HT-29 (cell line): ENCODE results near the gene SPRY1. TPM values are rescaled to one million over a fixed set of nuclear protein-coding genes. Genes with fewer than 3 reads are reported as not detected.

Experiments used
- DNase-seq: peaks from one replicate; pipeline ENCODE4 v3.0.0-alpha.2; 2015; ENCODE audit warnings: low spot score
- total RNA-seq: library from RNA; depleted of rRNA; stranded (reverse); fragments of >200 nt; shearing (Covaris generic); gene quantifications from 2 replicates; pipeline ENCODE4 v1.2.3, GENCODE V29; 2014; rRNA removed

Gene SPRY1, protein sequence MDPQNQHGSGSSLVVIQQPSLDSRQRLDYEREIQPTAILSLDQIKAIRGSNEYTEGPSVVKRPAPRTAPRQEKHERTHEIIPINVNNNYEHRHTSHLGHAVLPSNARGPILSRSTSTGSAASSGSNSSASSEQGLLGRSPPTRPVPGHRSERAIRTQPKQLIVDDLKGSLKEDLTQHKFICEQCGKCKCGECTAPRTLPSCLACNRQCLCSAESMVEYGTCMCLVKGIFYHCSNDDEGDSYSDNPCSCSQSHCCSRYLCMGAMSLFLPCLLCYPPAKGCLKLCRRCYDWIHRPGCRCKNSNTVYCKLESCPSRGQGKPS
- 18.9 and 22.4 TPM in 2 replicates for total RNA-seq

DNA sequence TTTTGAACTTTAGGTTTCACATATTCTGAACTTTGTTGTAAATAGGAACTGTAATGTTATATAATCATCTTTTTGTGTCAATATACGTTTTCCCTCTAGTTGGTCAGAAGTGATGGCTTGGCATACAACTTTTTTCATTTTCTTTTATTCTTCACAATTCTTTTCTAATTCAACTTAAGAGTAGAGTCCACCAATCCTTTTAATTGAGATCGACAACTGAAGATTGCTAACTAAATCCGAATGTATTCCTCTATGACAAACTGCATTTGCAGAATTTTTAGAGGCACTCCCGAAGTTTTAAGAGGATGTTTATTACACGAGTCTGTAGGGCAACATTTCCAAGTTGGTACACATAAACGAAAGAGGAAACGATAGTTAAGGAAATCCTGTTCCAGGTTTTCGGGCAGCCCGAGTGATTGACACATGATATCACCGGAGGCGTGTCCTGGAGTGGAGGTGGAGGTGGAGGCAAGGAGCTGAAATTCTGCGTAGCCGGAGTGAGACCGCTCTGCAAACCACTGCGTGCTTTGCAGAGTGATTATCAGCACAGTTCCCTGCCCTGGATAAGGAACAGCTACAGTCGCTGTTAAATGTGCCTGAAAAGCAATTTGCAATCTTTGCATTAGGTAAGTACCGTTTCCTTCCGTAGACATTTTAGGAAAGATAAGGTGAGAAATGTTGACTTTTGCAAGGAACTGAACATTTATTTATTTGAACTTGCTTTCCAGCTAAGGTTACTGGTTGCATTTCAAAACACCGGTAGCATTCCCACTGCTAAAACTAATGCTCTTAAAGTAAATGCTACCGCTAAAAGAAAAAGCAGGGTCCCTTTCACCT is at the start of gene SPRY1:
Gene SPRY1 (plus strand): TSS at position 489 of the 837 bp plus-strand sequence. CDS start 4,797 bp downstream, outside the sequence.
- peak; percentile 93 for DNase-seq

DNA sequence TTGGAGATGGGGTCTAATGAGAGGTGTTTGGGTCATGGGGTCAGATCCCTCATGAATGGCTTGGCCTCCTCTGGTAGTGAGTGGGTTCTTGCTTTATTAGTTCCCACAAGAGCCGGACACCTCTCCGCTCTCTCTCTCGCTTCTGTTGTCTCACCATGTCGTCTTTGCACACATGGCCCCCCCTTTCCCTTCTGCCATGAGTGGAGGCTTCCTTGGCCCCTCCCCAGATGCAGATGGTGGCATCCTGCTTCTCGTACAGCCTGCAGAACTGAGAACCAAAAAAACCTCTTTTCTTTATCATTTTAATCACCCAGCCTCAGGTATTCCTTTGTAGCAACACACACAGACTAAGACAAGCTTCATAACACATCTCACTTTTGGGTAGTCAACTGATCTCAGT is 49.6 kb upstream of the SPRY1 start:
- no peak for DNase-seq

DNA sequence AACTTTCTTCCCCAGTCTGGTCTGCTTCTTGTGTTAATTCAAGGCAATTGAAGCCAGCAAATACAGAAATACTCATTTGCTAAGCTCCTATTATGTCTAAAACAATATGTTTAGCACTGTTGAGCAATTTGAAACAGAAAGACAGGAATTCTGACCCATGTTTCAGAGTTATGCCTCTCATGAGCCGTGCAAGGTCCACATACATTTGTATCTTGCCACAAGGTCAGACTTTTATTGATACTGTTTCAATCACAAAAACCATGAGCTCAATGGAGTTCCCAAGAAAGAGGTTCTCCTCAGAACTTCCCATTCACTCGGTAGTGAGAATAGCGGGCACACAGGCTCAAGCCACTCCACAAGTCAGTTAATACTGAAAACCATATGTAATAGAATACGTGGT is 47.6 kb upstream of the SPRY1 start:
- no peak for DNase-seq

DNA sequence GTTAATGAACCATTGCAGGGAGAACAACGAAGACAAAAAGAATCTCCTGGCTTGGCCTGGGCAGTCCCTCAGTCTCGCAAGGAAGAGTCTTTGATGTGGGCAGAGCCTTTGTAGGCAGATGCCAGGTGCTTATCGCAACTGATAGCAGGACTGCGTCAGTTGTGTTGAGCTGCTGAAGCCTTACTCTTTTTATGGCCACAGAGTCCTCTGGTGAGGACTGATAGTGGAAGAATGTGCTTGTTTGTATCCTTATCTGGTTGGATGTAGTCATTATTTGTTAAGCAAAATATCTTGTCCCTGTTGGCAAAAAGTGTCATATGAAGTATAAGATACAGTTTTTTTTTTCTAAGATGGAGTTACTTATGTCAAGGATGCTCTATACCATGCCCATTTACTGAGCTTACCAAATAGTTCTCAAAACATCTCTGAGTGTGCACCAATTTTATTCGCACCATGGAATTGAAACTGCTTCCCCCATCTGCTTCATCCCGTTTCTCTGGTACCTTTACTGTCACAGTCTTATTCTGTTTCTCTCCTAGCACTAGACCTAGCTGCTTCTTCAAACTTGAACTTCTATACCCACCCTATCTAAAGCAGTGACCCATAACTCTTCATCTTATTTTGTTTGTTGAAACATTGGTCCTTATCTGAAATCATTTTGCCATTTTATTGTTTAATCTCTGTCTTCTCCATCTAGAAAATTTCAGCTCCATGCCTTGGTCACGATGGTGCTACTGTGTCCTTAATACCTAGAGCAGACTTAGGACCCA is 47.0 kb upstream of the SPRY1 start:
- peak; percentile 13 for DNase-seq

DNA sequence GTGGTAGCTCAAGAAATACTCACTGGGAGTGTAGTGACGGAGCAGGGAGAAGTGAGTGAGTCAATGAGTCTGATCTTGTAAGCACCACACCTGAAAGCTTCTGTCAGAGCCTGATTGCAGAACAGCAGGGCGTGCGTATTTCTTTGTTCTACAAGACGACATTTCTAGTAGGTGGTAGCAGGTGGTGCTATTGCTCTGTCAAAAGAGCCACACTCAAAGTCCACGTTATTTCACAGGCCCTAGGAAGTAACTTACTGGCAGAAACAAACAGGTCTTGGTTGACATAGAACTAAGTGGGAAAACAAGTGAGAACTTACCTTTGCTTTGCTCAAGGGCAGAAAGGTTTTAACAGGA is 46.4 kb upstream of the SPRY1 start:
- DNase-seq: peak; percentile 80

DNA sequence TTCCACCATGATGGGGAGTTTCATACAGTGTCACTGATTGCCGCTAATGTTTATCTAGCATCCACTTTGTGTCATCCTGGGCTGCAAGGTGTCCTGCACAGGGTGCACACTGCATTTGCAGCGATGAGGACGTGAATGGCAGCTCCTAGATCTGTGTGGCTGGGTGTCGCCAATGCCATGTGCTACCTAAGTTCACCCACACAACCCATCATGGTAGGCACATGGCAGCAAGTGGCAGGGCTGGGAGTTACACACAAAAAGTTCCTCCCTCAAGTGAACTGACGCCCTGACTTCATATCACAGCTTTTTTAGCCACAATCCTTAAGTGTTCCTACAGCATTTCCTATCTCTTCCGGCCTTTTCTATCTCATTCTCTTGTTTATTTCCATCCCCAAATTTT is 45.9 kb upstream of the SPRY1 start:
- no peak for DNase-seq

DNA sequence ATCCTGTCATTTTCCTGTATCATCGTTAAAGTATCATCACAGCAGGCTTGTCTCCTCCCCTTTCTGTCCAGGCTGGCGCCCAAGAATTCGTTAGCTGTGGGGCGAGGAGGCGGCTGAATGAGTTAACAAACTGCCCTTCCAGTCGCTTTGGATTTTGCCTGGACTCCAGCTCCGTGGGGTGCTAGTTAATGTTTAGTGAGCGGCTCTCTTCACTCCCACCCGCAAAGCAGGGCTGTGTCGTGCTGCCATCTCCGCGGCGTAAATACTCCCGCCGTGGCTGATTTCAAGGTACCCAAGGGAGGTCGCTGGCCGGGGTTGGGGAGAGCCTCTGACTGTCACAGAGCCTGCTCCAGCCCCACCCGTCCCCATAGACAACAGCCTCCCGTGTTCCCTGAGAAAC is 44.9 kb upstream of the SPRY1 start:
- no peak for DNase-seq

DNA sequence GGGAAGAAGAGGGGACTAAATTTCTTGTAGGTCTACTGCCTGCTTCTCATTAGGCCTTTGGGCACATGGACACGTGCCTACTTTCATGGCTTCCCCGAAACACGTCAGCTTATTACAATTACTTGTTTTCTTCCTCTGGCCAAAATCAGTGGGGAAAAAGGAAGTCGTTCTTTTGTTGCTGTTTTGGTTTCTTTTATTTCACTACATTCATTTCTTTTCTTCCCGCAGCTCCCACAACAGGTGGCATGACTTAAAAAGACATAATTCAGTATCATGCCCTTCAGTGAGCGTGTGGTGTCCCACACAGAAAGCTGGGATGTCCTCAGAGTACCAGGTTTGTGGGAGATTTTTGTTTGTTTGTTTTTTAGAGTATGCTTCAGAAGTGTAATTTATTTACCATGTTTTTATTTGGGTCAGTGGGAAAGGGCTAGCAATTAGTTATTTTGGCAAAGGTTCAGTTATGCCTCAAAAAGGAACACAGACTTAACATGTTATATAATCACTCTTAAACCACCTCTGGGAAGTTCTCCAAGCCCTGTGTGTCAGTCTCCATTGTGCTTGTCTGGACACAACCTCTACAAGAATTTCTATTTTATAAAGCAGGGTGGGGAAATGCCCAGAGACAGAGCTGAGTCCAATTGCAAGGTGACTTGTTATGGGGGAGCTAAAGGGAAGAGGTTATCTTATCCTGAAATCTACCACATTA is 44.2 kb upstream of the SPRY1 start:
- DNase-seq: peak; percentile 41

DNA sequence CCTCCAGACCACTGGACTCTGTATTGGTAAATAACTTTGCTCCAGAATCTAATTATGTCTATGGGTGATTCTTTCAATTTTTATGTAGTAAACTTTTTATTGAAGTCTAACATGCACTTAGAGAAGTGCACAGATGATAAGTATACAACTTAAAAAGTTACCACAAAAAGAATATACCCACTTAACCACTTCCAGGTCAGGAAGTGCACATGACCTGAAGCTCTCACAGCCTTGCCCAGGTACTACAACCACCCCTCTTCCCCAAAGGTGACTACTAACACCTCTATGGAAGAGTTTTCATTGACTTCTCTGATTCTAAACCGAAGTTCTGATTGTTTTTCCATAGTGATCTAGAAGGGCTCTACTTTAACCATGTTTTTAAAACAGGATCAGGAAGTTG is 43.6 kb upstream of the SPRY1 start:
- peak; percentile 7 for DNase-seq

DNA sequence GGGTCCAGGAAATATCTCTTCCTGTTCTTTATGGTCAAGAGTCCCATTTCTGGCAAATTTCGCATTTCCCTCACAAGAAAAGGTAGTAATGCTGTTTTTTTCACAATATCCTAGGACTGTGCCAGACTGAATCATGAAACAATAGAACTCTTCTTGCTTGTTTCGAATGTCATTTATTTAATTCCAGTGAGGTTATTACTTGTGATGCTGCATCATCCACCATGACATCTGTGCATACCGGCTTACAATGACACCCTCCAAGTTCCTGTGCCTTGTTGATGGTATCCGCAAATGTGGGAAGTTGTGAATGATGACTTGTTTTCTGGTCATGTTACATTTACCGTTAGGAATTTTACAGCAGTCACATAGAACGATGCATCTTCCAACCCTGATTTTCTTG is 42.9 kb upstream of the SPRY1 start:
- DNase-seq: no peak

DNA sequence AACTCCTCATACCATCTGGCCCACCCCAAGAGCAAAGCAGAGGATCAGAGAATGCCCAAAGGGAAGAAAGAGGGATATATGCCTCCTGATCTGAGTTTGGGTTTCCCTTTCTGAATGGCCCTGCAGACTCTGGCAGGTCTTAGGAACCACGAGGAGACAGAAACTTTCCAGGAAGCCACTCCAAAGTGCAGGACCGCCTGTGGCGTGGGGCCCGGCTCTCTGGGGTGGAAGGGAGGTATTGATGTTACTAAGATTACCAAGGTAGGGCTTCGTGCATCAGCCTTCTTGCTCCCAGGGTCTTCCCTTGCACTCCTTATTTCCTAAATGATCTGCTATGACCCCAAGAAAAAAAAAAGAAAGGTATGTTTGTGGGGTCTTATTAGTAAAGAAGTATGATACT is 41.9 kb upstream of the SPRY1 start:
- no peak for DNase-seq

DNA sequence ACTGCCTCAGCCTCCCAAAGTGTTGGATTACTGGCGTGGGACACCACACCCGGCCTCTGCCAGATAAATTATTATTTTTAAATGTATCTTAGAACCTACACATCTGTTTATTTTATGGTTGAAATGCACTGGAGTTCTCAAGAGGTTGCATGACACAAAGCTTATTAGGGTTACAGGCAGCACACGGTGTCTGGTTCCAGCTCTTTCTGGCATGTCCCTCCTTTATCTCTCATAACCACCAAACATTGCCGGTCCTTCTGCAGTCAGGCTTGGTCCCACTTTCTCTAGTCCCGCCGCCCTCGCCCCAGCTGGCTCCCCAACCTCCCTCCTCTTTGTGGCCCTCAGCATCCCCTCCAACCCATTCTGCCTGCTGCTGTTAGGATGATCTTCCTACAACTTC is 39.7 kb upstream of the SPRY1 start:
- no peak for DNase-seq

DNA sequence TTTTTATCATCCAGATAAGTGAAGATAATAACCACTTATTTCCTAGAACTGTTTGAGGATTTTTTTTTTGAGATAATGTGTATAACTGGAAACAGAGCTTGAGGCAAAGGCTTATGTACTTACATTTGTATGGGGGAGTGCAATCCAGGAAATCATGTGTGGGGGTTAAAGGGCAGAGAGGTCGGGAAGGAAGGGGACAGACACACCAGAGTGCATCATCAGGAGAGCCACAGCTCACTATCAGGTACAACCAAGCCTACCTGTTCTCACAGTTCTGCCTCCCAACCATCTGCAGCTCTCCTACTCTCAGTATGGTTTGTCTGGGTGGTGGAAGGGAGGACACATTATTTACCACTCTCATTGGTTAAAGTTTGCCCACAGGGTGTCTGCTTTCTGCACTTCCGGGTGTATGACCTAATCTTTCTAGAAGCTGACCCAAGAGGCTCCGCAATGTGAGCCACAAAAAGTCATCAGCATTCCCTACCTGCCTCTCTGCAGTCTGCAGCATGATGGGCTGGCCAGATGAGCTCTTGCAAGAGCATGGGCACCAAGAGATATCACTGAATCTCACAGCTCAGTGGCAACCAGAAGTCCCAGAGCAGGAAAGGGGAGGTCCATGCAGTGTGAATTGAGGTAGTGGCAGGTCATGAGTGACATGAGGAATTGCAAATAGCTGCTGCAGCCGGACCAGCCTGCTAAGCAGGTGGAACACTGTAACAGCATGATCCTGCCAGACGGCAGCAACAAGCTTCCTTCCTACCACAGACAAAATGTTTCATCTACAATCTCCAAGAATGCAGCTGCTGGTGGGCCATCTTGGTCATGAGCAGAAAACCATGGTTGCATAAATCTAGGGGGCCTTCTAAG is 36.9 kb upstream of the SPRY1 start:
- DNase-seq: no peak

DNA sequence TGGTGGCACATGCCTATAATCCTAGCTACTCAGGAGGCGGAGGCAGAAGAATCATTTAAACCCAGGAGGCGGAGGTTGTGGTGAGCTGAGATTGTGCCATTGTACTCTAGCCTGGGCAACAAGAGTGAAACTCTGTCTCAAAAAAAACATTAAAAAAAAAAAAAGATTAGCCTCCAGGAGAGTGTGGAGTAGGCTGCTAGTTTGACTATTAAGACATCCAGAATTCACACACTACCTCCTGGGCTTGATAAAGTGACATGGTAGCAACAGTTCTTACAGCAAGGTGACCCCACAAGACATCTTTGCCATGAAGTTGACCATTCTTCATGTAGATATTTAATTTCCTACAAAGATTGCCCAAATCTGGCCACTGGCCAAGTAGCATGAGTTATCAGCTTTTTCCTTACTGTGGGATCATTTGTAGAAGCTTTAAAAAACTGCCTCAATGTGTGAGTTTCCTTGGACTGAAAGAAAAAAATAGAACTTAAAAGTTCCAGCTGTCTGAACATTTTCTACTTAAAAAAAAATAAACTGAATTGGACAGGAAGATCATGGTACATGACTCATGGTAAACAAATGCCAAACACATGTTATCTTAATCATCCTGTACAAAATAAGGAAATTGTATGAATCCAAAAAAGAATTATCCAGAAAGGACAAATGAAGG is 35.3 kb upstream of the SPRY1 start:
- DNase-seq: peak; percentile 32

DNA sequence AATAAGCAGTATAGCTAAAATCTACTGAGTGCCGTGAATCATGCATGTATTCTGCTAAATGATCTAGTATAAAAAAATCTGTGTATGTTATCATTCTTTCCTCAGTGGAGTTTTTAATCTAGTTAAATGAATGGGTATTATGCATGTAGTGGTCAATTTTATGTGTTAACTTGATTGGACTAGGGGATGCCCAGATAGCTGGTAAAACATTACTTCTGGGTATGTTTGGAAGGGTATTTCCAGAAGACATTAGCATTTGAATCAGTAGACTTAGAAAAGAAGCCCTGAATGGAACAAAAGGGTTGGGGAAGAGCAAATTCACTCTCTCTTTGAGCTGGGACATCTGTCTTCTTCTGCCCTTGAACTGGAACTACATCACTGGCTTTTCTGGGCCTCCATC is 34.5 kb upstream of the SPRY1 start:
- DNase-seq: no peak

DNA sequence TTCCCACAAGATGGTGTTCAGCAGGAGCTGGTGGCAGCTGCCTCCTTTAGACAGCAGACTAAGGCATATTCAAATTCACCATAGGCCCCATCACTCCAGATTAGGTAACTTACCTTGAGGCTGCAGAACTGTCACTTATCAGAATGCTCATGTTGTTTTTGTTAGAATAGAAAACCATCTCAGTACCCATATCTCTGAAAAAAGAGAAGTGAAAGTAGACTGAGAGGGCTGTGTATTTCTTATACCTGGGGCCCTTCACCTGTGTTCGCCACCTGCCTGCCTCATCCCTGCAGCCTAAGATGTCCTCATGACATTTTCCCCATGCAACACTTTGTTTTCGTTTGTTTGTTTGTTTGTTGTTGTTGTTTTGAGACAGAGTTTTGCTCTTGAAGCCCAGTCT is 32.9 kb upstream of the SPRY1 start:
- DNase-seq: no peak

DNA sequence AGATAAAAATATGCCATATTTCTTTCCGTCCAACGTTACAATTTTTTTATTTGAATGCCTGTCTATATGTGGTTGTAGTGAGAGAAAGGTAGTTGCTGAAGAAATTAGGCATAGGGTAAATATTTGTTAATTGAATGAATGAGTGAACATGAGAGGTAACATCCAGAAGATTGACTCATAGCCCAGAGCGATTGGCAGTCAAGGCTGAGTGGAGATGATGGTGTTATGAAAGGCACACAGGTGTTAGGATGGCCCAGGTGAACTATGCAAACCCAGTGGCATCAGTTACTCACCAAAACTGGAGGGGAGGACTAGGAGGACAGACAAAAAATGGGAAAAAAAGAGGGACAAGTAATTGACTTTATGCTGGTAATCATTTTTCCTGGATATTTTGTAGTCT is 31.7 kb upstream of the SPRY1 start:
- no peak for DNase-seq

DNA sequence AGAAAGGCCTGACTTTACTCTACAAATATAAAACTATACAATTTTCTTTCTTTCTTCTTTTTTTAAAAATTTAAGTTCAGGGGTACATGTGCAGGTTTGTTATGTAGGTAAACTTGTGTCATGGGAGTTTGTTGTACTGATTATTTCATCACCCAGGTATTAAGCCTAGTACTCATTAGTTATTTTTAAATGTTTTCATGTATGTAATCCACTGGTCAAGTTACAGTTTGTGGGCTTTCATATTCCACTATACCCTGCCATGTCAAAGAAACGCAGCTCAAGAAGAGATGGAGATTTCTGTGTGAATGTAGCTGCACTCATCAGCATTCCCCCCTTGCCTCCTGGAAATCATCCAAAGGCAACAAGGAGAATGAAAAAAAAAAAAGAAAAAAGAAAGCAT is 31.2 kb upstream of the SPRY1 start:
- DNase-seq: no peak

DNA sequence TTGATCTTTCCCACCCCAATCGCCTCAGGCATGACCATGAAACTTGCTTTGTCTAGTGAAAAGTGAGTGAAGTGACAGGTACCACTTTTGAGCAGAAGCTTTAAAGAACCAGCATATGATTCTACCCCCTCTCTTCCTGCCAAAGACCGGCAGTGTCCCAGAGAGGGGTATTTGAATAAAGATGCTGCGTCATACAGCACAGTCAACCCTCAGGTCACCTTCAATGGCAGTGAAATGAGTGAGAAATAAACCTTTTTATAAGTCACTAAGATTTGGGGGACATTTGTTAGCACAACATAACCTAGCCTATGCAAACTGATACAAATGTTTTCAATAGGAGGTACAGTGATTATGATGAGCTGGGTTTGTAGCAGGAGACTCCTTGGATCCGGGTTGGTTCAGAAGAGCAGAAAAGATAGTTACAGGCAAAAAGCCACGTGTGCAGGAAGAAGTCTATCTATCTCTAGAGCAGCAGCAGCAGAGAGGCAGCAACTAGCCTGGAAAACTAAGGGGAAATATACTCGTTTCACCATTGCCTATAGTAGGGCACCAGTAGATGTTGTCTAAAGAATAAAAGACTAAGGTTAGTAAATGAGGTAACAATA is 30.3 kb upstream of the SPRY1 start:
- no peak for DNase-seq

DNA sequence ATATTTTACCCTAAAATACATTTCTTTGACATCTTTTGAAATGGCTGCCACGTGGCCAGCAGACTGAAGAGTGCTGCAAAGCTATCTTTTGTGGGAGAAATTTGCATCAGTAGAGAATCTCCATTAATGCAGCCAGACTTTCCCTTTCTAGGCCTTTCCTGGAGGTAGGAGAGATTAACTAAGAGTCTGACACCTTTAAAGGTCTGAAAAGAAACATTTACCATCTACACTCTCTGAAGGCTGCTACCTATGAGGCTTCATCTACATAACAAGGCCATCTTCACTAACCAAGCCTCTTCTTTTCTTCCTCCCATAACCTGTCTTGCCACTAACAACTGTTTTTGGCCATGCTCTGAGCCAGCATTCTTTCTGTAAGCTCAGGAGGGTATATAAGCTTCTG is 17.8 kb upstream of the SPRY1 start:
- DNase-seq: no peak
